GM12878 (cell line): ENCODE data around the gene HRG. TPM values are rescaled to one million over a fixed set of nuclear protein-coding genes. Genes with fewer than 3 reads are reported as not detected.

ENCODE experiments used
- ATAC-seq: fragments of 200-7000 bp; cut with Tn5 transposase; 3 replicates; pipeline ENCODE4 v1.9.1; 2020; ENCODE audit warnings: mild to moderate bottlenecking, moderate library complexity
- BruUV-seq: library from RNA; stranded (reverse); fragments of 400-500 nt; replicated peaks from 2 replicates; lab custom pipeline; 2021; lab: Mats Ljungman, UMichigan
- CTCF ChIA-PET: fragments of 300-600 bp; sonication (Branson Sonifier 250); formaldehyde crosslinking; extraction: SDS; loops from one replicate; lab custom pipeline; 2021; ENCODE audit warnings: inconsistent platforms; lab: Yijun Ruan, JAX
- POLR2A ChIA-PET: fragments of 350-600 bp; formaldehyde crosslinking; extraction: SDS; loops from one replicate; lab custom pipeline; 2021; ENCODE audit warnings: inconsistent platforms; lab: Charles Lee
- RAD21 ChIA-PET: fragments of 300-600 bp; sonication (Branson Sonifier 250); formaldehyde crosslinking; loops from one replicate; lab custom pipeline; 2023; ENCODE audit warnings: antibody characterized with exemption; ENCODE audit not compliant: unreplicated experiment; lab: Charles Lee
- SMC1A ChIA-PET: fragments of 300-600 bp; sonication (Branson Sonifier 250); formaldehyde crosslinking; loops from one replicate; lab custom pipeline; 2023; ENCODE audit not compliant: unreplicated experiment, uncharacterized antibody; lab: Charles Lee
- DNase-seq: peaks from one replicate; pipeline ENCODE4 v3.0.0-alpha.2; 2011; ENCODE audit warnings: low read depth, low spot score
- FAIRE-seq: peaks from 3 replicates; lab custom pipeline; 2011; peaks lifted over from hg19 to GRCh38; lab: Jason Lieb, UNC
- H2AFZ ChIP-seq: 2 replicates; pipeline ENCODE4 v1.6.0; 2011; ENCODE audit warnings: low read depth, low read length, control low read depth; ENCODE audit not compliant: control insufficient read depth
- H3K27ac ChIP-seq: 2 replicates; pipeline ENCODE4 v1.5.1; 2011; ENCODE audit warnings: control low read depth; ENCODE audit not compliant: control insufficient read depth, insufficient read depth
- H3K27me3 ChIP-seq, 2 experiments: replicated peaks in 1 of 2; 2 replicates each; pipeline versions ENCODE4 v1.6.0 to v1.6.1; 2011; ENCODE audit warnings: low read length in 1 of 2; ENCODE audit not compliant: control insufficient read depth in 2 of 2, insufficient read depth in 2 of 2
- H3K36me3 ChIP-seq, 2 experiments: 2 replicates each; pipeline ENCODE4 v1.5.1; 2011; ENCODE audit warnings: low read length in 1 of 2; ENCODE audit not compliant: control insufficient read depth in 2 of 2, insufficient read depth in 2 of 2
- H3K4me1 ChIP-seq: 2 replicates; pipeline ENCODE4 v1.6.1; 2011; ENCODE audit warnings: mild to moderate bottlenecking, low read length, moderate library complexity, mixed read lengths; ENCODE audit not compliant: control insufficient read depth, insufficient read depth
- H3K4me2 ChIP-seq: 2 replicates; pipeline ENCODE4 v1.6.0; 2011; ENCODE audit warnings: control low read depth; ENCODE audit not compliant: control insufficient read depth, insufficient read depth
- H3K4me3 ChIP-seq: fragments of 200-600 bp; sonication (generic); 2 replicates; pipeline ENCODE4 v1.5.1; 2016
- H3K79me2 ChIP-seq: 2 replicates; pipeline ENCODE4 v1.6.0; 2011; ENCODE audit warnings: low read length; ENCODE audit not compliant: control insufficient read depth, insufficient read depth
- H3K9ac ChIP-seq: 2 replicates; pipeline ENCODE4 v1.8.0; 2011; ENCODE audit warnings: low read length, control low read depth, mixed read lengths; ENCODE audit not compliant: control insufficient read depth, insufficient read depth
- H3K9me3 ChIP-seq: replicated peaks from 3 replicates; pipeline ENCODE4 v1.5.1; 2011; ENCODE audit warnings: mild to moderate bottlenecking, low read length; ENCODE audit not compliant: control insufficient read depth, insufficient read depth
- H4K20me1 ChIP-seq: 2 replicates; pipeline ENCODE4 v1.6.0; 2011; ENCODE audit not compliant: control insufficient read depth, insufficient read depth
- ATF7 ChIP-seq: fragments of 450-650 bp; IDR thresholded peaks from 2 replicates; pipeline ENCODE4 v1.6.1; 2016; ENCODE audit warnings: low read depth, mild to moderate bottlenecking
- CHD1 ChIP-seq: IDR thresholded peaks from 2 replicates; pipeline ENCODE4 v1.6.1; 2012; ENCODE audit warnings: low read depth, low read length, improper control_type of control experiment
- CHD4 ChIP-seq: fragments of 200-600 bp; sonication (generic); IDR thresholded peaks from 2 replicates; pipeline ENCODE4 v1.6.1; 2016; ENCODE audit warnings: mild to moderate bottlenecking
- ELK1 ChIP-seq: IDR thresholded peaks from 2 replicates; pipeline ENCODE4 v1.6.1; 2012; ENCODE audit warnings: low read depth, low read length, improper control_type of control experiment
- FOXM1 ChIP-seq: IDR thresholded peaks from 2 replicates; pipeline ENCODE4 v1.6.1; 2012; ENCODE audit warnings: low read depth, mild to moderate bottlenecking, inconsistent platforms, low read length, moderate library complexity
- HDGF ChIP-seq: fragments of 450-650 bp; IDR thresholded peaks from 2 replicates; pipeline ENCODE4 v1.6.1; 2016; ENCODE audit warnings: antibody characterized with exemption
- KAT2A ChIP-seq: conservative IDR thresholded peaks from 2 replicates; pipeline ENCODE4 v1.6.1; 2011; ENCODE audit warnings: low read depth, low read length; ENCODE audit not compliant: control insufficient read depth
- PBX3 ChIP-seq: IDR thresholded peaks from 2 replicates; pipeline ENCODE4 v1.6.1; 2011; ENCODE audit warnings: mild to moderate bottlenecking, low read depth, low read length, moderate library complexity; ENCODE audit not compliant: insufficient replicate concordance
- RELB ChIP-seq: fragments of 450-650 bp; IDR thresholded peaks from 2 replicates; pipeline ENCODE4 v1.6.1; 2017; ENCODE audit warnings: low read depth, mild to moderate bottlenecking, moderate library complexity
- SIN3A ChIP-seq: IDR thresholded peaks from 2 replicates; pipeline ENCODE4 v1.6.1; 2012; ENCODE audit warnings: low read depth, low read length, improper control_type of control experiment
- SMAD1 ChIP-seq: fragments of 450-650 bp; IDR thresholded peaks from 2 replicates; pipeline ENCODE4 v1.6.1; 2018; ENCODE audit warnings: mild to moderate bottlenecking, low read depth; ENCODE audit not compliant: partially characterized antibody
- TARDBP ChIP-seq: IDR thresholded peaks from 2 replicates; pipeline ENCODE4 v1.6.1; 2016; ENCODE audit warnings: borderline replicate concordance
- TCF12 ChIP-seq: IDR thresholded peaks from 2 replicates; pipeline ENCODE4 v1.6.1; 2011; ENCODE audit warnings: low read depth, mild to moderate bottlenecking, low read length
- ZNF24 ChIP-seq: fragments of 450-650 bp; IDR thresholded peaks from 2 replicates; pipeline ENCODE4 v1.6.1; 2017; ENCODE audit warnings: antibody characterized with exemption, mild to moderate bottlenecking
- ZNF384 ChIP-seq: IDR thresholded peaks from 2 replicates; pipeline ENCODE4 v1.6.1; 2012; ENCODE audit warnings: low read depth, mild to moderate bottlenecking, low read length, improper control_type of control experiment, borderline replicate concordance
- ZNF622 ChIP-seq: fragments of 450-650 bp; IDR thresholded peaks from 2 replicates; pipeline ENCODE4 v1.6.1; 2017; ENCODE audit warnings: mild to moderate bottlenecking, inconsistent platforms
- WGBS: methylation state at CpG from one replicate; pipeline ENCODE4 v1.1.6; 2016; ENCODE audit warnings: low lambda C conversion rate; ENCODE audit not compliant: insufficient replicate concordance, insufficient coverage; ENCODE audit errors: missing lambda C conversion rate; 5-methylcytosine and 5-hydroxymethylcytosine counted together
- in situ Hi-C: fragments of 300-500 bp; cut with MboI; formaldehyde crosslinking; loops from 9 replicates; pipeline ENCODE4 v1.14.3; 2018; ENCODE audit warnings: mixed read lengths
- intact Hi-C: fragments of 100-400 bp; cut with micrococcal nuclease; formaldehyde crosslinking; loops from one replicate; pipeline ENCODE4 v1.14.2; 2022; ENCODE audit not compliant: unreplicated experiment
- polyA plus RNA-seq, 11 experiments: library from polyadenylated mRNA; depleted of rRNA in 4 of 11; unstranded in 6 of 11; stranded (reverse) in 5 of 11; fragments of >200 nt; fragmentation: Nextera tagmentation in 4 of 11; fragmentation: Illumina TruSeq in 1 of 11; extraction: Ambion mirVana in 4 of 11; extraction: Trizol in 1 of 11; gene quantifications; 1 replicate in 1 of 11; 2 replicates in 10 of 11; pipeline versions ENCODE4 v1.2.1 to v1.2.3, GENCODE V29; 2011 to 2016; ENCODE audit warnings: inconsistent platforms in 2 of 11, missing spikeins in 2 of 11, low read depth in 1 of 11
- total RNA-seq, 4 experiments: library from RNA; depleted of rRNA in 3 of 4; stranded (reverse); fragments of >200 nt in 3 of 4; fragmentation: Illumina TruSeq in 1 of 4; extraction: Trizol in 1 of 4; gene quantifications; 2 replicates each; pipeline versions ENCODE4 v1.2.1 to v1.2.3, GENCODE V29; 2013 to 2021

The HRG gene
- total and polyA plus RNA-seq, 10 of the 15 experiments (the other 5 are each of a cell fraction or from before 2014, with no cell fraction given): 0.21 TPM; not detected in 9

- no peak for TF ChIP-seq ZNF622
- TF ChIP-seq TCF12: no peak
- TF ChIP-seq HDGF: no peak
- no peak for TF ChIP-seq KAT2A
- TF ChIP-seq FOXM1: no peak
These were observed 40.3 kb downstream of the HRG start (continued) for GRCh38 chr3:186705882-186706780.

GRCh38 chr3:186708983-186709679, 43.3 kb downstream of the HRG start:
- H3K4me3 ChIP-seq: no peak overlapping the region
- no peaks in the 10 kb centered on the region; a peak in 3 of 4 replicates for H3K27me3 ChIP-seq
- no peak for TF ChIP-seq PBX3
- no peak for TF ChIP-seq CHD1
- no peak for TF ChIP-seq TARDBP
- no peak for TF ChIP-seq ELK1
- TF ChIP-seq RELB: no peak
- no peak for TF ChIP-seq ZNF24
- no peak for TF ChIP-seq SMAD1
- TF ChIP-seq ATF7: no peak
- no peak for TF ChIP-seq TCF12
- no peak for TF ChIP-seq CHD4
- no peak for TF ChIP-seq SIN3A
- no peak for TF ChIP-seq ZNF384
- WGBS: 15% methylated on average over 6 of the region's 6 CpGs
- no peaks in the 10 kb centered on the region for H3K79me2 ChIP-seq
- ChIA-PET CTCF (no interaction called here), RAD21 (no interaction called here), SMC1A (no interaction called here), POLR2A (no interaction called here)
- H3K4me1 ChIP-seq: no peaks in the 10 kb centered on the region
- no TSS peak for BruUV-seq
- no peak overlapping the region for H2AFZ ChIP-seq
- in situ Hi-C loops: no loop called here
- ATAC-seq (no peak), FAIRE-seq (no peak), DNase-seq (no peak)
- no peaks in the 10 kb centered on the region for H4K20me1 ChIP-seq
- no peak overlapping the region for H3K27ac ChIP-seq
- intact Hi-C loops: no loop called here
- no peak overlapping the region for H3K4me2 ChIP-seq
- no peaks in the 10 kb centered on the region for H3K36me3 ChIP-seq
- H3K9ac ChIP-seq: no peak overlapping the region
- H3K9me3 ChIP-seq: no peaks in the 10 kb centered on the region
